GM18519 (cell line): ENCODE measurements around the gene AWAT2.

Source experiments
- ATAC-seq: cut with Tn5 transposase; IDR thresholded peaks from one replicate; pipeline ENCODE4 v1.9.1; 2021; ENCODE audit warnings: mild to moderate bottlenecking, moderate library complexity; ENCODE audit not compliant: unreplicated experiment, low FRiP score

Gene AWAT2

DNA sequence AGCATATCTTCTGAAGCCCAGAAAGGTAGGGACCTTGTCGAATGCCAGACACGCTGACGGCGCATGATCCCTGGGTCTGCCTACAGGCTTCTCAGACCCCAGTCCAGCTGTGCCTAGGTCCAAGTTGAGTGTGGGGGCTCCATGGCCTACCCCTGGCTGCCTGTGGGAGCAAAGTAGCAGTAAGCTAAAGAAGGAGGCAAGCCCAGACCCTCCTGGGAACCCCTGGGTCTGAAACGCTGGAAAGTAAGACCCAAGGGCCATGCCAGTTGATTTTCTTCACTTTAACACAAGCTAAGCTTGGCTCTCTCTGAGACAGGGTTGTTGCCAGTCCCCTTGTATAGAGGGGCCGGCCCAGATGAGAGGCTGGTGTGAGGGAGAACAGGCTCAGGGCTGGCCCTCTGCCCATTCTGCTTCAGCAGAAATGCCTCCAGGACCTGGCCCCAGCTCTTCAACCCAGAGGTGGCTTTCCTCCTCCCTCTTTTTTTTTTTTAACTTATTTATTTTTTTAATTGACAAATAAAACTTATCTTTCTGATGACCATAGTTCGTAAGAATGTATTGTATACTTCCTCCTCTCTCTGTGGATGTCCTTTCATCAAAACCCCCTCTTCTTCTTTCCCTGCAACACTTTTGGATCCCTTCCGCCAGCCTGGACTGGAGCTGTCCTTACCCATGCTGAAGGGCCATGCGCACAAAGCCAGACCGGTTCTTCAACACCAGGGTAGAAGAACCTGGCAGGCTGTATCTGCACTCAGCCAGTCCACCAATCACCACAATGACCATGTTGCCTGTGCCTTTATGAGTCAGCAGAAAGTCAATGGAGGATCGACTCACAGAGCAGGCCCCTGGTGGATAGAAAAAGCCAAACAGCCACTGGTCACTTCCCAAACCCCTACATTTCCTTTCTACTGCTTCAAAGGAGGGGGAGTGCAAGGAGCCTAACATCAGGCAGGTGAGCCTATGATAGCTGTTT is 7.1 kb downstream of the AWAT2 start:
- ATAC-seq, result no peak

DNA sequence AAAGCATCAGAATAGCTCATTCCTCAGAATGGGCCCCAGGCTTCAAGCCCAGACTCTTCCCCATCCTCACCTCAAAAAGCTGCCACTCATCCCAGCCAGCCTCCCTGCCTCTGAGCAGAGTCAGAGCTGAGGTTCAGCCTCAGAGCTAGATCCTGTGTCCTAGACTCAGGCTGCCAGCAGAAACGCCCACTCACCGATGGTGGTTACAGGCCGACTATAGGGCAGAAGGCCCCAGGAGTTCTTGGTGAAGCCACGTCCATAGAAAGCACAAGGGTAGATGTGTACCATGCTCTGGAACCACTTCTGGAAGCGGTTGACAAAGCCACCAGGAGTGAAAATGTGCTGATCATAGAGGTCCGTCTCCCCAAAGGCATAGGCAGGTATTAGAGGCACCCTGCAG is 7.7 kb downstream of the AWAT2 start:
- ATAC-seq, result no peak

DNA sequence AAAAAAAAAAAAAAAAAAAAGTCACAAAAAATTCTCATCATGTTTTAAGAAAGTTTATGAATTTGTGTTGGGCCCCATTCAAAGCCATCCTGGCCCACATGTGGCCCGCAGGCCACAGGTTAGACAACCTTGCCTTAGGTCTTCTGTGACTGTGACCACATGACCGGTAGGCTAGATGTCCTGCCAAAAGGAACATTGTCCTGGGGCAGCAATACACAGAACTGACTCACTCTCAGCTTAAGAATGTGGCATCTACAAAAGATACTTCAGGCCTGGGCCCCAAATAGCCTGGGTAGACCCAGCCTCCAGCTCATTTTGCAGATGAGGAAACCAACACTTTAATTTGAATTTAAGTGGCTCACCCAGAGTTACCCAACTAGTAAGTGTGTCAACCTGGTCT is 10.0 kb downstream of the AWAT2 start:
- ATAC-seq, result no peak

DNA sequence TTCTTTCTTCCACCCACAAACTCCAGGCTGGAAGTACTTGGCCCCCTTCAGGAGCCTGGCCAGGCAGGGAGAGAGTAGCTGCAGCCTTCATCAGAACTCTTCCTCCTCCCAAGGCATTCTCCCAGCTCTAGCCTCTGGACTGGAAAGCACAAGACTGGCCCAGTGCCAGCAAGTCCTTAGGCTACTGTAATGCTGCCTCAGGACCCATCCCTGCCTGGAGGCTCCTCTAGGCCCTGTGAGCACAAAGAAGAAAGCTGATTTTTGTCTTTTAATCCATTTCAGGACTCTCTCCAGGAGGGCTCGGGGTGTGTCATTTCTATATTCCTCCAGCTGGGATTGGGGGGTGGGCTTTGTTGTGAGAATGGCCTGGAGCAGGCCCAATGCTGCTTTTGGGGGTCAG is 10.8 kb downstream of the AWAT2 start:
- no peak for ATAC-seq

DNA sequence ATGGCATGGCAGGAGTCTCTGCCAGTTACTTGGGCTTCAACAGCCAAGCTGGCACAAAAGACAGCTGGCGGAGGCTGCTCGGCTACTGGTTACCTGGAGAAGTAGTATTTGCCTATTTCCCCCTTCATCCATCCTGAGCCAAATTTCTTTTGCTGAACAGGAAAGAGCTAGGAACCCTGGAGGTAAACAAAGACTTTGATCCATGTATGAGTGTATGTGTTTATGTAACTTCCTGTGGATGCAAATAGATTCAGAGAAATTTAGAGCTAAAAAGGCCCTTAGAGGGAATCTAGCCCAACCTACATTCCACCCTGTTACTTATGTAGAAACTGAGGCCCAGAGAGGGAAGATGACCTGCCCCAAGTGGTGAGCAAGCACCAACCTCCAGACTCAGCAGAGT is 11.2 kb downstream of the AWAT2 start:
- ATAC-seq, result no peak

DNA sequence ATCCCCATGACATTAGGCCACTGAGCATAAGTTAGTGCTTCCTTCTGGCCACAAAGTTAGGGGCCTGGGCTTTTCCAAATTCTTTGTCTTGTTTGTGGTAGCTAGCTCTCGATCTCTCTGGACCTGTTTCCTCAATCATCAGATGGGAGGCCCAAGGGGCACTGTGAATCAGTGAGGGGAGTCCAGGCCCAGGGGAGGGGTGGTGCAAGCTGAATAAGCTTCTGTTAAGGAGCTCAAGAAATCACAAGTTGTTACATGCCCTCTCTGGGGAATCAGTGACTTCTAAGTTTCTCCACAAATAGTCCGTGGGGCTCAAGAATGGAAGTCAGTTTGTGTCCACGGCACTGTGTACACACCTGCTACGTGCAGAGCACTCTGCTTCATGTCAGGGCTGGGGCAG is 15.1 kb downstream of the AWAT2 start:
- no peak for ATAC-seq

DNA sequence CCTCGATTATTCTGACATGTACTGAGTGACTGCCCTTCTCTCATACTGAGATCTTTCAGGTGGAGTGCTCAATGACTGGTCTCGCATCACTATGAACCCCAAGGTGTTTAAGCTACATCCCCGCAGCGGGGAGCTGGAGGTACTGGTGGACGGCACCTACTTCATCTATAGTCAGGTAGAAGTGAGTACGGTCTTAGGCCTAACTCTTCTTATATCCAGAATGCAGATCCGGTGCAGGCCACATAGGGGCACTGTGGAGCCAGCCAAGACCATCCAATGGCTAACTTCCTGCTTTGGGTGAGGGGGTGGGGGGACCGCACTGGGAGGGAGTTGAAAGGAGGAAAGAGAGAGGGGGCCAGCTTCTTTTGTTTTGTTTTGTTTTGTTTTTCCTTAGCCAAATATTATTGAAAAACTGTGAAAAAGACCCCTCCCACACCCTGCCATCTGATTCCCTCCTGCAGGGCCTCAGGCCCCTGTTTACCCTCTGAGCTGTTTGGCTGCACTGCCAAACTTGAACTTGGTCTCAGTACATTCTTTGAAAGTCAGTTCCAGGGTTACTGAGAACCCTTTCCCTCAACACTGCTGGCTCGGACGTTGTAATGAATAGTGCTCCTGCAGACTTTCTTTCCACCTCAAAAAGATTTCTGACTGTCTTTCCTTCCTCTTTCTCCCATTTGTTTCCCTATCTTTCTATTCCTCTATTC is 16.2 kb downstream of the AWAT2 start:
- ATAC-seq, result peak; percentile 46

DNA sequence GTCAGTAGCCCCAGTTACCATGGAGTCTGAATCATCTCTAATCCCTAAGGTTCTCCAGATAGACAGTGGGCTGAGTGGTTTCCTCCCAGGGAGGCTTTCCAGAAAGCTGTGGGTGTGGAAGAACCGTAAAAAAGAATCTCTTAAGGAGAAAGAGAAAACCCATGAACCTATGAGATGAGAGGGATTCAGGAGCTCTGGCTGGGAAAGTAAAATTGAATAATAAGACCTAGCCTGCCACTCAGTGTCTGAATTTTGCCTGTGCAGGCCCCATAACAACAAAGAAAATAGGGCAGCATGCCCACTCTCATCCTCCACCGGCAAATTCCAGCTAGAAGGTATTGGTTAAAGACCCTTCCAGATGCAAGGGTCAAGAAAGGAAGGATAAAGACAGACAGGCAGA is 16.9 kb downstream of the AWAT2 start:
- ATAC-seq, result no peak

DNA sequence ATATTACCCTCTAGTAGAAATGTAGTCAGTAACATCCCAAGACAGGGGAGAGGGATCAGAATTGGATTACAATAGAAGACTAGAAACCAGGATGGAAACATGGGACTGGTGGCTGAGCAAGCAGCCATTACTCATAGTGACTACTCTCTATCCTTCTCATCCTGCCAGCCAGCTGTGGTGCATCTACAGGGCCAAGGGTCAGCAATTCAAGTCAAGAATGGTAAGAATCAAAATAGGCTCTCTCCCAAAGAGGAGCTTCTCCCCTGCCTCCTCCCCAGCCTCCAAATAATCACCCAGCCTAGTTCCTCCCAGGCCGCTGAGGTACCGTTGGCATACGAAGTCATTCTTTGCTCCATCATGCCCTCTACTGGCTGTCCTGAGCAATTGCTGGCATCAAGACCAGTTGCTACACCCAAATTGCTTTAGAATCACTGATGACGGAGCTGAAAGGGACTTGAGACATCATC is 19.4 kb downstream of the AWAT2 start:
- ATAC-seq, result peak; percentile 66

DNA sequence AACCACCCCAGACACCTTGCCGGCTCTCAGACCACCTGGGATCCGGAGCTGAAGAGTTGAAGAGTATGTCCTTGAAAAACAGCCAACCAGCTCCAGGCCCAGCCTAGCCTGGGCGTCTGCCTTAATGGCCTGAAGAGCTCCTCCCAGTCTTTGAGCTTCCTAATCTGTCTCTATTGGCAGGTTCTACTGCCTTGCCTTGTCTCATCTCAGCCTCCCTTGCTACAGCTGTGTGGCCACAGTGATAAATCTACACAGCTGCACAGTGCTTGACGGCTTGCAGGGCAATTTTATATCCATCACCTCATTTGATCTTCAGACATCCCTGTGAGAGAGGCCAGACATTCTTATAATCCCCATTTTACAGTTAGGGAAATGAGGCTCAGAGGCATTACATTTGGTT is 19.9 kb downstream of the AWAT2 start:
- ATAC-seq, result no peak

DNA sequence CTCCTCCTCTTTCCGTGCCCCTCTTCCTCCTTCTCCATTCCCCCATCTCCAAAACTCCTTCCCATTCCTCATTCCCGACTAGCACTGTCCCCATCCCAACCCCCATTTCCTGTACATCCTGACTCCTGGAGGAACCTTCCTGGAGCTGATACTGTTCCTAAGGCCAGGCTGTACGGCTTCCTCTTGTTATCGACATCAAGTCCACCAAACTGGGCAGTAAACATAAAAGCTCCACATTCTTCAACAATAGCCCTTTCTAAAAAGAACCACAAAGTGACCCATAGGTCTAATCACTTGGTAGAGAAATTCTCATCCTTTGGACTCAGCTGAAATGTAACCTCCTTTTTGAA is 22.9 kb downstream of the AWAT2 start:
- ATAC-seq, result no peak

DNA sequence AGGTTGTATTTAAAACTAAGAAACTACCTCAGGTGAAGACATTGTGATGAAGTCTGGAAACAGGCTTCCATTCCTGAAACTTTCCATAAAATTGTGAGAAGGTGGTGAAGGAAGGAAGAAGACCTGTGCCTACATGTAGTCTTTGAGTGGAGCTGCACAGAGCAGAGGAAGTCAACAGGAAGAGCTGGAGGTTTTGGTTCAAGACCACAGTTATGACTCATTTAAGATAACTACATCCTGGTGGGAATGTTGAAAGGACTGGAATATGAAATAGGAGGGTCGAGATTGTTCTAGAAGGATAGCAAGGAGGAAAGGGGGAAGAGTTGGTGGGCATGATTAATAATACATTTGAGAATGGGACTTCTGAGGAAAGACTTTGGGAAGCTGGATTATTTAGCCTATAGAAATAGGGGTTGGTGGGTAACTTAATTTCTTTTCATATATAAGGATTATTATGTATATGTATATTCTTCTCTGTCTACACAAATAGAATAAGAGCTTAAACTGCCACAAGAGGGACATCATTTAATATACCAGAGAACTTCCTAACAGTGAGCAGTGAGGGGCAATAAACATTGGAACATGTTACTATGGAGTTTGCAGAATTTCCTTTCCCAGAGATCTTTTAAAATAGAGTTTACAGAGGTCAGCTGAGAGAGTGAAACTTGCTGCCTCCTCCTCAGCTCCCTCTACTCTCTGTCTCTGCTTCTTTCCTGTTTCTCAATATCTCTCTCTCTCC is 23.5 kb downstream of the AWAT2 start:
- ATAC-seq, result no peak

DNA sequence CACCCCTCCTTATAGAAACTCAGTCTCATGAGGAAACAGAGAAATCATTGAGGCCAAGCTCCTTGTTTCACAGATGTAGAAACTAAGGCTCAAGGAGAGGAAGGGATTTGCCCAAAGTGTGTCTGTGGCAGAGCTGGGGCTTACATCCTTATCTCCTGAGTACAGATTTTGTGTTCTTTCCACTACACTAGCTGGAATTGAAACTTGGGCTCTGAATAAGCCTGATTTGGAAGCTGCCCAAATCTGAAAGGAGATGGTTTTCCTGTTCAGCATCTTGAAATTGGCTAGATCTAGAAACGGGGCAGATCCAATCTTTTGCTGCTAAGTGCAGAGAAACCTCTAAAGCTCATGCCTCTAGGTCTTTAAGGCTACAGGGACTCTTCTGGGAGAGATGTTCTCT is 24.3 kb downstream of the AWAT2 start:
- ATAC-seq, result no peak

DNA sequence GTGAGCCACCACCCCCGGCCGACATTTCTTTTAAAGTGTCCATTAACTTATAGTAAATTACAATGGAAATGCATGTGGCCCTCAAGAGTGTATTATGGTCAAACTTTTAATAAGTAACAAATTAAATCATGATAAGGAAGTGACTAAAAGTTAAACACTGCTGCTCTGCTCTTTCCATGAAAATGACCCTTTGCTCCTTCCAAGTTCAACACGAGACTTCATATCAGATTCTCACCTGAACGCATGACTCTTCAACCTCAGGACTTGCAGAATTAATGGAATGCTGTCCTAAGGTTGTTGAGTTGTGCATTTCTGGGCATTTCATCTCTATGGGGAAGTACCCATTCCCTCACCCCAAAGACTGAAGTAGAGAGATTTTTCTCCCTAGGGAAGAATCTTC is 27.1 kb downstream of the AWAT2 start:
- ATAC-seq, result no peak

DNA sequence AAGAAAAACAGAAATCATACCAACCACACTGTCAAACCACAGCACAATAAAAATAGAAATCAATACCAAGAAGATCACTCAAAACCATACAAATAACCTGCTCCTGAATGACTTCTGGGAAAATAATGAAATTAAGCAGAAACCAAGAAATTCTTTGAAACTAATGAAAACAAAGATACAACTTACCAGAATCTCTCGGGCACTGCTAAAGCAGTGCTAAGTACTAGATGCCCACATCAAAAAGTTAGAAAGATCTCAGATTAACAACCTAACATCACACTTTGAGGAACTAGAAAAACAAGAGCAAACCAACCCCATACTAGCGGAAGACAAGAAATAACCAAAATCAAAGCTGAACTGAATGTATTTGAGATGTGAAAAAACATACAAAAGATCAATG is 33.2 kb downstream of the AWAT2 start:
- no peak for ATAC-seq

DNA sequence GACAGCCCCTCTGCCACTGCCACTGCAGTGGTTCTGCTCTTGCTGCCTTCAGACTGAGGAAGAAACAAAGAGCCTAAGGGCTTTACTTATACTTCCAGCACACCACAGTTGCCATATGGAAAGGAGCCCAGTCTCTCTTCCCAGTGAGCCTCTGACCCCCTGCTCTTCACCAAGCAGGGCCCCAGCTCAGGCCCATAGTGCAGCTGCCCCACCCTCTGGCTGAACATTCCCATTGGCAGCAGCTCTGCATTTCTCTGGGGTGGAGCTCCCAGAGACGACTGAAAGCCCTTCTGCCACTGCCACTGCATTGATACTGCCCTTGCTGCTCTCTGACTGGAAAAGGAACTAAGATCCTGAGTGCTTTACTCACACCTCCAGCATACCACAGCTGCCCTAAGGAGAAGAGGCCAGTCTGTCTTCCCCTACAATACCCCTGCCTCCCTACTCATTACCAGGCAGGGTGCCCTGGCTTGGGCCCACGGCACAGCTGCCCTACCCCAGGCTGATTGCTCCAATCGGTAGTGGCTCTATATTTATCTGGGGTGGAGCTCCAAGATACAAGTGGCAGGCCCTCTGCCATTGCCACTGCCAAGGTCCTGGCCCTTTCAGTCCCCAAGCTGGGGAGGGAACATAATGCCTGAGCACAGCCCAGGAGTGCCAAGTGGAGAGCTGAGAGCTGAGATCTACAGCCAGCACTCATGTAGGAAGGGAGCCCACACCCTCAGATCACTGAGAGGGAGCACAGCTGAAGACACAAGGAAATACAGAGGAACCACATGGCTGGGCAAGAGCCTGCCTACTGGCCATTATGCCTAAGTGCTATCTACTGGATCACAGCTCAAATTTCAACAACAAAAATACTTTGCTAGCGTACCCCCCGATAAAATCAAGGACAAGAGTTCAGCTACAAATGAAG is 36.0 kb downstream of the AWAT2 start:
- ATAC-seq, result no peak

DNA sequence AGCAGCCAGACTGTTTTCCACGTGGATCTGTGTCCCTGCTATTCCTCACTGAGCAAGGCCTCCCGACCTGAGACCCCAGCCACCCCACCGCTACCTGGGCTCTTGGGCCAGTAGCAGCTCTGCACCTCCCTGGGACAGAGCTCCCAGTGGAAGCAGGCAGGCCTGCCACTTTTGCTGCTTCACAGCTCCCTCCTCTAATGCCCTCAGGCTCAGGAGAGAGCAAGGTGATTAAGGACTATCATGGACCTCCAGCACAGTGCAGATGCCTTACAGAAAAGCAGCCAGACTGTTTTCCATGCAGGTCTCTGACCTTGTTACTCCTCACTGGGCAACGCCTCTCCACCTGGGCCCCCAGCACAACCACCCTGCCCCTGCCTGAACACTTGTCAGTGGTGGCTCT is 37.0 kb downstream of the AWAT2 start:
- ATAC-seq, result no peak

DNA sequence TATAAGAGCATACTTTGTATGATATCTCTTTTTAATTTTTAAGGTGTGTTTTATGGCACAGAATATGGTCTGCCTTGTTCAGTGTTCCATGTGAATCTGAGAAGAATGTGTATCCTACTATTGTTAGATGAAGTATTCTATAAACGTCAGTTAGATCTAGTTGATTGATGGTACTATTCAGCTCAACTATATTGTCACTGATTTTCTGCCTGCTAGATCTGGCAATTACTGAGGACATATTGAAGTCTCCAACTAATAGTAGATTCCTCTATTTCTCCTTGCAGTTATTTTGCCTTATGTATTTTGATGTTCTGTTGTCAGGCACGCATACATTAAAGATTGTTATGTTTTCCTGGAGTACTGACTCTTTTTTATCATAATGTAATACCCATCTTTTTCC is 39.8 kb downstream of the AWAT2 start:
- no peak for ATAC-seq

DNA sequence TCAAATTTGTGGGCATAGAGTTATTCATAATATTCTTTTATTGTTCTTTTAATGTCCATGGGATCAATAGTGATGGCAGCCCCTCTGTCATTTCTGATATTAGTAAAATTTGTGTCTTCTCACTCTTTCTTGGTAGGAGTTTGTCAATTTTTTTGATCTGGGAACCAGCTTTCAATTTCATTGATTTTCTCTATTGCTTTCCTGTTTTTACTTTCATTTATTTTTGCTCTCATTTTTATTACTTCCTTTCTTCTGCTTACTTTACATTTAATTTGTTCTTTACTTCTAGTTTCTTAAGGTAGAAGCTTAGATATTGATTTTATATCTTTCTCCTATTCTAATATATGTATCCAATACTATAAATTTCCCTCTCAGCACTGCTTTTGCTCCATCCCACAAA is 40.7 kb downstream of the AWAT2 start:
- ATAC-seq, result no peak

DNA sequence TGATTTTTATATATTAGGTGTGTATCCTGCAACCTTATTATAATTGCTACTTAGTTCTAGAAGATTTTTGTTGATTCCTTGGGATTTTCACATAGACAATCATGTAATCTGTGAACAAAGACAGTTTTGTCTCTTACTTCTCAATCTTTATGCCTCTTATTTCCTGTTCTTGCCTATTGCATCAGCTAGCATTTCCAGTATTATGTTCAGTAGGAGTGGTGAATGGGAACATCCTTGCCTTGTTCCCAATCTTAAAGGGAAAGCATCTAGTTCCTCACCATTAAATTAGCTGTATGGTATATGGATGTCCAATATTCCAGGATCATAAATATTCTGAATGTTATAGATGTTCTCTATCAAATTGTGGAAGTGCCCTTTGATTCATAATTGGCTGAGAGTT is 41.8 kb downstream of the AWAT2 start:
- no peak for ATAC-seq
